Measurements from ENCODE around the gene ZC2HC1B.

Gene ZC2HC1B

DNA sequence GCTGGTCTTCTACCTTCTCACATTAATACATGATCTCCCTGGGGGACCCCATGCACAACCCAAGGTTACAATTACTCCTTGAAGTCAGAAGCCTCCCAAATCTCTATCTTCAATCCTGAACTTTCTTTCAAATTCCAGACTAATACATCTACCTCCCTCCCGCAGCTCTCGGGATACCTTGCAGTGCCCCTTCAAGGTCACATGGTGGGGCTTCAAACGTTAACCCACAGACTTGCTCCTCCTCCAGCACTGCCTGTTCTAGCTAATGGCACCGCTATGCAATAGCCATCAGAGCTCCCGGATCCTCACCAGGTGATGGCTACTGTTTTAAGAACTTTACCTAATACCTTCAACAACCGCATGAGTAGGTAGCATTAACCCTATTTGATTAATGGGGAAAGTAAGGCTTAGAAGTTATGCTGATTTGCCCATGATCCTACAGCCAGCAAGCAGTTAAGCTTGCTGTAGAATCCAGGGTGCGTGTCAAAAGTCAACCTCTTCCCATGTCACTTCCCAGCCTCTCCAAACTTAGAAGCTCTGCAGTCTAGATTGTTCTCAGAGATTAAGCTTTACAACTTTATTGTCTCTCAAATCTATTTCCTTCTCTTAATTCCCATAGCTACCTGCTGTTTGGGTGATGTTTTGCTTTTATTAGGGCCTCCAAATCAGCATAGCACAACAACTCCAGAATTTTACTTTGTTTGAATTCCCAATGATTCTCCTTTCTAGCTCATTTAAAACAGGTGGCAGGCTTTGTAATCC lies 99.1 kb downstream of the ZC2HC1B start:
- no peak for DNase-seq

DNA sequence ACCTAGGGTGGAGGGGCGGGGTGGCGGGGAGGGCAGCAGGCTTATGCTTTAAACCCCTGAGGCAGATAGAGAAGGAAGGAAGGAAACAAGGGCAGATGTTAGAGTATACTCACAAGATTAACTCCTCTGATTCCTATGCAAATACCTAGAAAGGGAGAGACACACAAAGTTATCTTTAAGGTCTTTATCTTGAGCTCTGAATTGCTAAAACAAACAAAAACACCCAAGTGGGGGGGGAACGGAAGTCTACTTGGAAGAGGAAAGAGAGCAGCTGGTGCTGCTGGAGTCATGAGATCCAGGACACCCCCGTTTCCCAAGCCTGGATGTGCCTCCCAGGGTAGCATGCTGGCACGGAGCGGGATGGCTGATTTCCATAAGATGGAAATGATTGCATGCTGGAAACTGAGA lies 100.4 kb downstream of the ZC2HC1B start:
- DNase-seq, result no peak

DNA sequence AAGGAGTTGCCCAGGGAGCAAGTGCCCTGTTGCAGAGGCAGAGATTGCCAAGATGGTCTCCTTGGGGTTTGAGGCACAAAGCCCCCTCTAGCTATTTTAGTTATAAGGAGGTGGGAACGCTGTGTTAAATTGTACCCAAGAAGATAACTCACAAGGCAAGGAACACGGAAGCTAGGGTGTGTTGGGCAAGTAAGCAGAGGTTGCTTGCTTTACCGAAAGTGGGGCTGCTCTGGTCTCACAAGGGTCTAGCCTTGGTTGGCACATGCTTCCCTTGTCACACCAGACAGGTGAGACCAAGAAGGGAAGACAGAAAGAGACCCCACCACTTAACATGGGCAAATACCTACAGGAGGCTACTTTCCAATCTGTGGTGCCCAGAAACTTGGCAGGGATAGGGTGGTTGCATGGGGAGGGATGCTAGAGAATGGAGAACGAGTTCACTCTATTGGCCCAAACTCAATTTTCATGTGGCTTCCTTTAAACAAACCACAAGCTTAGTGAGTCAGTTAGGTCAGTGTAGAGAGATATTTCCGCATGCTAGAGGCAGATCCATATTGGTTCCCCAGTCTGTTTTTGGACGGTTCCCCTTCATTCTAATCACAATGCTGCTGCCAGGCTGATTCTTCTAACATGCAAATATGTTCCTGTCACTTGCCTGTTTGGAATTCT lies 101.4 kb downstream of the ZC2HC1B start:
- no peak for DNase-seq

DNA sequence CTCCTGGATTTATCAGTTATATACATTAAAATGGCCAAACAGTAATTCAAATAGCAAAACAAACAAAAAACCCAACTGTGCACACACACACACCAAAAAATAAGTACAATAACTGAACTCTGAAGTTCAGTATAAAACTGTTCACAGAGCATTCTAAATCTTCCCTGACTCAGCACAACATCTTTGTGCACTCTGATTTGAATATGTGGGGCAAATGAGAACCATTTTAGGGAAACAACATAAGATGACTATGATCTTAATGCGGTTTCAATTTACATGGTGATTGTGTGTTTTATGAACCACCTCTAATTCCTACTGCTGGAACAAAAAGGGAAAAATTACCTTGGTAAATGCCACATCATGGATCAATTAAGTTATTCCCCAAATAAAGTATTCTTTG lies 102.0 kb downstream of the ZC2HC1B start:
- DNase-seq, result no peak

DNA sequence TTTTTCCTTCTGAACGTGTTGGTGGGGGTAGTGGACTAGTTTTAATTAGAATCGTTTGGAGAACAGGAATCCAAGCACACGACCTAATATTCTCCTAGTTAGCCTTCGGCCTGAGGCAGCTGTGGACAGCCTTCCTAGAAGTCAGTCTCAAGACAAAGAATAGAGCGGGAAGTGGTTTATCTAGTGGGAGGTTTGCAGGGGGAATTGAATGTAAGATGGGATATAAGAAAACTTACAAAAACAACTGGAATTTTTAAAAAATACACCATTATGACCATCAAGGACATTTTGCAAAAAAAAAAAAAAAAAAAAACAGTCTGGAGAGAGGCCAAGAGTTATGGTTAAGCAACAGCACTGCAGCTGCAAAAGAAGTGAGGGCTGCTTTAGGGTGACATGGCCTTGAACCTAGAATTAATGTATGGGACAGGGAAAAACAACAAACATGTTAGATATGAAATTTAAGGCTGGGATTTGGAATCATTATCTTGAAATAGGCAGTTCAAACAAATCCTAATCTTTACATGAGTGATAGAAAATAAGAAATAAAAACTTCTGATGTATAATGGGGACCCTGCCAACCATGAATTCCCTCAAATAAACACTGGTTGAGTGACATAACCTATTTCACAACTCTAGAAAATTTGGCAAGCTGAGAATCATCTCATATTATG lies 103.6 kb downstream of the ZC2HC1B start:
- DNase-seq, result no peak

DNA sequence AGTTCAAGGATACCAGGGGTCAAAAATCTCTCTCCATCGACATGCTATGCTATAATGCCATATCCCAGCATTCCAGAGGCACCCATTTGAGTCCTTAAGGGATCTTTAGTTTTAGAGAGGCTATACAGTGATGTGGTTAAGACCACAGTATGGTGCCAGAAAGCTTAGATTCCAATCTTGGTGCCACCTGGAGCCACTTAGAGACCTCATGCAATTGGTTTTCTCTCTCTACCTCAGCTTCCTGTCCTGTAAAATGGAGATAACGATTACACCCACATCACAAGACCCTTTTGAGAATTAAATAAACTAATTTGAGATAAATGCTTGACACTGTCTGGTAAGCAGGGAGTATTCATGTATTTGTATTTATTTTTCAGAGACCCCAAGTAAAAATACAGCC lies 104.8 kb downstream of the ZC2HC1B start:
- no peak for DNase-seq

DNA sequence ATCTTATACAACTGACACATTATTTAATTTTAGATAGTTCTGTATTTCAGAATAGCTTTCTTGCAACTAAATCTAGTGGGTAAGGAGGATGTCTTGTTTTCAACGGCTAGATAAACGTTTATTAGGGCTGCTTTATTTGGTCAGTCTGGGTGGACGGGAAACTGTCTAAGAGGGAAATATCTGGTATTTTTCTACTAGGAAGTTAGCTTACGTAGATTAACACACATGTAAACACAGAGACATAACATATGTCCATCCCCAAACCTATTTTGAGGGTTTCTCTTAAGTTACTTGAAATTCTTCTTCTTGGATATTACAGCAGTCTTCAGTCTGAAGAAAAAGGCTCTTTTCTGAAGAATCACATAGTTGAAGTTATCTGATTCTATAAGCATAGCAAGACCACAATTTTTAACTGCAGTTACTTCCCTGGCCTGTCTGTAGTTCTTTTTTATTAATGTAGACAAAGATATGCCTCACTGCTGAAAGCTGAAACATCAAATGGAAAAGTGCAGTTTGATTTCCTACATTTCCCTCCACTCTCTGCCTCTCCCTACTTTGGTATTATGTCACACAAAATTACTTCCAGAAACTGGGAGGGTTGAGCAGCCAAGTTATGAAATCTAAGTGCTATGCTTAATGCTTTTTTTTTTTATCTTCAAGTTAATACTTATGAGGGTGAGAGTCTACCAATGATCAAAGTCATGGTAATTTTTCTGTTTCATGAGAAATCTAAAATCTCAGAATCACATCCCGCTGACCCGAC lies 106.4 kb downstream of the ZC2HC1B start:
- DNase-seq, result no peak

DNA sequence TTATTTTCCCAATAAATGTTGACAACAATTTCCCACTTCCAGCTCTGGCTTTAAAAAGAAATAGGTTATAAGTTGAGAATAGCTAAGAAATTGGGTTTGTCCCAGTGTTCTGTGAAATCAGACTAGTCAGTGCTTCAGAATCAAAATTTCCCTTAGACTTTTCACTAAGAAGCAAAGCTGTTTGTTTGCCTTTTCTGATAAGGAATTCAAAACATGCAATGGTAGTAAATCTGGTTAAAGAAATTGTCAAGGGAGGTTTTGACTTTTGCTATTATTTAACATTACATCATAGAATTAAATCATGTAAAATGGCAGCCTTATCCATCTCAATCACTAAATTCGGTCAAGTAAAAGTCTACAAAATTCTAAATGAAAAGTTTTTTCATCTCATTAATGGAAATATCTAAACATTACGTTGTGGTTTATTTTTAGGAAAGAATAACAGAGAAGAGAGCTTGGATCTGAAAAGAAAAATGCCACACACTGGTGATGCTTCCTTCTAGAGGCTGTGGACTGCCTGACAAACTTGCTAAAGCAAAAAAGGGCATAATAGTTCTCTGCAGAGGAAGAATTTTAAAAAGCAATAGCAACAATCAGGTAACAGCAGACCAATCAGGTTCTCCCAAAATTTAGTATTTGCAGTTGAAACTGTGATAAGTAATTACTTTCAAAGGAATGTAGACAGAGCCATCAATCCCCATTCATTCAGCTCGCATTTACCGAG lies 107.4 kb downstream of the ZC2HC1B start:
- no peak for DNase-seq

DNA sequence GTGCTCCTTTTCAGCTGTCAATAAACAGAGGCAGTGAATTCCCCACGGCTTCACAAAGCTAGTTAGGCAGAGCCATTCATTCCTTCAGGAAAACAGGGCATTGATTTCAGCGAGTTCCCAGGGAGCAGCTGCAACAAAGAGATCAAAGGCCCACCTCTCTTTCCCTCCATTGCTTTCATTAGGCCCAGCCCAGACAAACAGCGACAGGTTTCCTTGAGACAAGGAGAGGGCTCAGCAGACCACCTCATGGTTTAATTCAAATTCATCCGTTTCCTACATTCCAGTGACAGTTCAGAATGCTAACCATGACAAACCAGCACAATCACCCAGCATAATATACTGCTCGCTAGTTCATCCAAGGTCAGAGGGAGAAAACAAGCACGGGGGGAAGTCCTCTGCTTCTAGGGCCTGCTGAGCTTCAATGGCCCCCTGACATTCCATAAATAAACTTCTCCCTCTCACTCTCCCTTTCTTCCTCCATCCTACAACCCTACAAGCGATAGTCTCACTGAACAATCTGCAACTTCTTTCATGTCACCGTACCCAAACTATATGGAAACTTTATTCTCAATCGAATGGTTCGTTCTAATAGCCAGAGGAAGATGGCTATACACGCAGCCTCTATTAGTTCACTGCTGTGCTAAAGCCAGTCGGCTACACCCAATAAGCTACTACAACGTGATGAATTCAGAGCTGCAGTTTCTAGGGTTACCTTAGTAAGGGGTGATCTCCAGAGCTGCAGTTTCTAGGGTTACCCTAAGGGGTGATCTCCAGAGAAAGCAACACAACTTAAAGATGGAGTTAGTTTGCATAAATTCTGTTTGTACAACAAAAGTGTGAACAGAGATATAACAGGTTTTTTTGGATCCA lies 109.1 kb downstream of the ZC2HC1B start:
- no peak for DNase-seq

DNA sequence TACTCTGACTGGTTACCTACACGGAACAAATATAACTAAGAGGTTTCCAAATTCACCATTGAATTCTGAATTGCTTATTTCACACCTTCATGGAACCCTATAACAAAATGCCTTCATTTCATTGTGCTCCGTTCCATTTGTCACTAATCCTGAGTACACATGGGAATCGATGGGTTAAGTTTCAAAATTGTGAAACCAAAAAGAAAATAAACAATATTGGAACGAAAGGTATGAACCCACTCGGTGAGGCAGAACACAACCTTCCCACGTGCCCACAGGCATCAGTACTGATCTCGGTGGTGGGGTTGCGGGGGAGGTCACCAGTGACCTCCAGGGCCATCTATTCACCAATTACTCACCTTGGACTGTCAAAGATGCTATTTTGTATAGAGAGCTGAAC lies 109.8 kb downstream of the ZC2HC1B start:
- no peak for DNase-seq

DNA sequence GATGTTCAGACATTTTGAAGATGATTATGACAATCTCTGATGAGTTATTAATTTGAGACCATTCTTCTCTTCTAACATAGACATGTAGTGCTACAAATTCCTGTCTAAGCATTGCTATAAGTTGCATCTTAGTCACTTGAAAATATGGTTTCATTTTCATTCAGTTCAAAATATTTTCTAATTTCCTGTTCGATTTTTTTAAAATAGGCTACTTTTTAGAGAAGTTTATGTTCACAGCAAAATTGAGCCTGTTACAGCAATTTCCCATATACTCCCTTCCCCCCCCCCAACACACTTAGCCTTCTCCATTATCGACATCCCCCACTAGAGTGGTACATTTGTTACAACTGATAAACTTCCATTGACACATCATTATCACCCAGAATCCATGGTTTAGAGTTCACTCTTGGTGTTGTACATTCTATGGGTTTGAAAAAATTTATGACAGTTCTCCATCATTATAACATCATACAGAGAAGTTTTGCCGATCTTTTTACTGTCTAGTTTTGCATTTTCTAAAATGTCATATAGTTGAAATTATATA lies 112.6 kb downstream of the ZC2HC1B start:
- DNase-seq, result no peak

DNA sequence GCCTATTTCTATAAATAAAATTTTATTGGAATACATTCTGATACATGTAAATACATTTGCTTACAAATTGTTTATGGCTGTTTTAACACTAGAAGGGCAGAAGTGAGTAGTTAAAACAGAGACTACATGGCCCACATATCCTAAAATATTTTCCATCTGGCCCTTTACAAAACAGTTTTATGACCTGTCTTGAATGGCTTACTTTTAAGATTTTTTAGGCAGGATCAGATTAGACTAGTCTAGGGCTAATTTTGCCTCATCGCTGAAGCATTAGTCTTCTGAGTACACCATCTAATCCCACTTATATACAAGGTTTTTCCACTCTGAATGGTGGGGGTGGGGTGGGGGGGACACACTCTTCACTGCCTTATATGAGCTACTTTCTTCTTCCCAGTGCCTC lies 116.6 kb downstream of the ZC2HC1B start:
- no peak for DNase-seq

DNA sequence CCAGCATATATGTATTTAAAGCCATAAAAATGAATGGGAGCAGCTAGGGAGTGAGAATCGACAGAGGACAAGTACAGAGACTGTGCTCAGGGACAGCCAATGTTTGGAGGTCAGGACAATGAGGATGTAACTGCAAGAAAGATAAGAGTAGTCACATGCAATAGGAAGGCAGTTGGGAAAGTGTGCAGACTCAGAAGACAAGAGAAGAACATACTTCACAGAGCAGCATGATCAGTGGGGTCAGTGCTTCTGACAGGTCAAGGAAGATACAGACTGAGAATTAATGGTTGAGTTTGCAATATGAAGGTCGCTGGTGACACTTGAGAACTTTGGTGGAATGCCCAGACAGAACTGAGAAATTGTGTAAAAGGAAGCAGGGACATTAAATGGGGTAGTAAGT lies 118.7 kb downstream of the ZC2HC1B start:
- no peak for DNase-seq

DNA sequence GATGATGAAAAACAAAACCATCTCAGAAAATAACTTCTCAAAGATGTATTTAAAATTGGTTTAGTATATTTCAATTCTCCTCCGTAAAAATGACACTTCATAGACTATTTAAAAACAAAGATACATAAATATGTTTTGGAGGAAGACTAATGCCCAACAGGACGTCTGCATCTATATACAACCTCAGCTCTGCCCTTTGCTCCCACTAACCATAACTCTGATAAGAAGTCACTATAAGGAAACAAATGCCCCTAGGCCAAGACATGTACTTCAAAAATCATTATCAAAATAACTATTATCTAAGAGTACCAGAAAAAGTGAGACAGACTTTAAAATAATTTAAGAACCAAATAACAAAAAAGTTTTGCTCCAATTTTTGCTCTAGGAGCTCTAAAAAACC lies 120.4 kb downstream of the ZC2HC1B start:
- no peak for DNase-seq

DNA sequence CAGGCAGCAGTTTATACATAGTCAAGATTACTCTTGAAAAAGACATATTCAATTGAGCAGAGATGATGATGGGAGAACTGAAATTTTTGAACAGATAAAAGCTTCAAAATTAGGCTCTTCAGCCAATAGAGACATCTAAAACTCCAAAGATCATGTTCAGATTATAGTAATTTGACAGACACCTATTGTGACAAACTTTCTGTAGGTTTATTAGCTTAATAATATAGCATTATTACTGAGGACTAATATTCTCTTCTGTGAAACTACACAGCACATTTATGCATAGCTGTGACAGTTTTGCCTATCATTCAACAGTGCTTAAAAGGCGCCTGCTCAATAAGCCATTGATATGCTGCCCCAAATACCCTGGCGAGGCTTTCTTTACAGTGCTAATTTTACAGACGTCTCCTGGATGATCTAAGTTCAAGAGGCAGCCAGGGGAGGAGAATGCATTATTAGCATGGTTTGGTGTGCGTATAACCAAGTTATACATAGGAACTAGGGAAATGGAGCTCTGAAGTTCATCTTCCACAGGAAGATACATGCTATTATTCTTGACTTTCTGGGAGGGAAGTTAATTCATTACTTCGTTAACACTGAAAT lies 122.3 kb downstream of the ZC2HC1B start:
- no peak for DNase-seq

Data from effector CD4-positive, alpha-beta T cell (primary cell).